ENCODE data around the gene IL1RAPL2.

IL1RAPL2 gene

GRCh38 chrX:105267167-105267566 is 701.2 kb downstream of the IL1RAPL2 start:
- DNase-seq (ENCODE audit: low read depth): no peak

DNA sequence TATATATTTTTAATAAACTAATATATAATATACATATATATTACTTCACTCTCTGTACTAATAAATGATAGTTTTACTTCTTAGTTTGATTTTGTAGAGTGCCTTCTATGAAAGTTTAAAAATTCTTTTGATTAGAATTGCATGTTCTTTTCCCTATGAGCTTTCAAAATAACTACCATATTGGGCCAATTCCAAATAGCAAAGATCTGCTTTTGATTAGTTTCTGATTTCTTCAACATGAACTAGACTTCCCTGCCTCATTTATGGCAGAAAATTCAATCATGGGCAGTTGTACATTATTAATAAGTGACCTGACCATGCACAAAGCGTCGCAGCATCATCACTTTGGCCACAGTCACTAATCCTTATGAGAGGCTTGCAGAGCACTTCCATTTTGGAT is 703.4 kb downstream of the IL1RAPL2 start:
- no peak for DNase-seq (ENCODE audit: low read depth)

- no peak for DNase-seq (ENCODE audit: low read depth)
Measured at GRCh38 chrX:105273326-105273725, 707.3 kb downstream of the IL1RAPL2 start.

GRCh38 chrX:105274091-105274490 is 708.1 kb downstream of the IL1RAPL2 start:
- no peak for DNase-seq (ENCODE audit: low read depth)

DNA sequence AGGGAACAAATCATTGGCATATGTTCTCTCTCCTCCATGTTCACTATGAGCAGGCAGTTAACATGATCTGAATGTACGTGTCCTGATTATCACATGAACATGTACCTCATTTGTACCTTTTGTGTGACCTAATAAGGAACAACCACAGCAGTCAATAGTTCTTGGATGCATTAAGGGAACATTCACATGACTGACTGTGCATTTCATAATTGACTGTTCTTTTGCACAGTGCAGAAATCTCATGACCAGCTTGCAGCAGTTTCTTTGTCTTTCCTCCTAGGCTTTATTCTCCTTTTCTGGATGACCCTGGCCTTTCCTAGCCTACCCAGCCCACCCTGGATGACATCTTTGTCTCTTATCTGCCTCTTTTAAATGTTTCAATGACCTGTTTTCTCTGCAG is 711.1 kb downstream of the IL1RAPL2 start:
- DNase-seq (ENCODE audit: low read depth): no peak

DNA sequence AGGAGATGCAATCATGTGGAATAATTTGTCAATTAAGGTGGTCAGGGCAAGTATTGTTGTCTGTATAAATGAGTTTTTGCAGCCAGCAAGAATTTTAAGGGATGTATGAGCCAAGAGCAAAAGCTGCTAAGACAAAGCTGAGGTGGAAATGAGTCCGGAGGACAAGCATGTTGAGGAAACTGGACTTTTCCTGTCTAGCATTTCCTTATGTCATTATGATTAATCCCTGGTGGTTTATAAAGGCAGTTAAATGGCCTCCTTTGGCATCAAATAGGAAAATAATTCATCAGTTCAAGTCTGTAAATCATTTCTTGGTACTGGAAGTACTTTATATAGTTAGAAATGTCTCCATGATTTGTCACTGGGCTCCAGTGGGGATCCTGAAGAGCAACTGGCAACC is 716.1 kb downstream of the IL1RAPL2 start:
- DNase-seq (ENCODE audit: low read depth): no peak

- no peak for DNase-seq (ENCODE audit: low read depth)
Measured at GRCh38 chrX:105297041-105297440, 731.0 kb downstream of the IL1RAPL2 start.

DNA sequence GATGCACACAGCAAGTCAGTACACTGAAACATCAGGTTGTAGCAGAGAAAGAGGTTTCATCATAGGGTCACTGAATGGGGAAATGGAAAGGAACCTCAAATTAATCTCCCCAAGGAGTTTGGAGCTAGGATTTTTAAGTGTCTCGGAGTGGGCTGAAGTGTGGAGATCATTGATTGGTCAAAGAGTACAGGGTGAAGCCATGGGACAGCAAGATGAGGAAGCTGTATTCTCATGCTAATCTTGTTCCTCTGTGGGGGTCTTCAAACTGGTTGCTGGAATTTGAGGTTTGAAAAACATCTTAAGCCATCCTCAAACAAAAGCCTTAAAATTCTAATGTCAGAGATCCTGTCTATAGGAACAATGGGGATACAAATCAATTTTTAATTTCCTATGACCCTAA is 733.3 kb downstream of the IL1RAPL2 start:
- DNase-seq (ENCODE audit: low read depth): no peak

DNA sequence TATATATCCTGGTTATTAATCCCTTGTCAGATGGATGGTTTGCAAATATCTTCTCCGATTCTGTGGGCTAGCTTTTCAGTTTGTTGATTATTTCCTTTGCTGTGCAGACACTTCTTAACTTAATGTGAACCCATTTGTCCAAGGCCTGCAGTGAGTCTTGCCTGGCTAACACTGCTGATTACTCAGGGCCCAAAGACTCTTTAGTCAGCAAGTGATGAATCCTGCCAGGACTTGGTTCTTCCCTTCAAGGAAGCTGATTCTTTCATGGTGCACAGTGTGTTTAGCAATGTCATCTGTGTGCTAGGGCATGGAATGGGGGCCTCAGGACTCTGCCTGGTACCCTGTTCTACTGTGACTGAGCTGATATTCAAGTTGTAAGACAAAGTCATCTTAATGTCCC is 736.2 kb downstream of the IL1RAPL2 start:
- no peak for DNase-seq (ENCODE audit: low read depth)

DNA sequence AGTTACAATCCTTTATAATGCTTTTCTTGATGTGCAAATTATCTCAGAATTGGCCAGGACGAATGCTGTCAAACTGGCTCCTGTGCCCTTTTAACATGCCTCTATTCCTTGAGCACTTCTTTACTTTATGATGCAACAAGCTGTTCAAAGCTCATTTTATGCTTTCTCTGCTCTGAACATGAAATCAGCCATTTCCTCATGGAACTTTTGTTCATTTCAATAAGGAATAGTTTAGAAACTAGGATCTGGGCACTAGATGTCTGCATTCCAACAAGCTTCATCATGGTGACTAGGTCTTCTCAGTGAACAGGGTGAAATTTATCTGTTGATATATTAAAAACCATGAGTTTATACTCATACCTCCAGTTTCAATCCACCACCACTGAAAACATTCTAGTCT is 741.8 kb downstream of the IL1RAPL2 start:
- no peak for DNase-seq (ENCODE audit: low read depth)

GRCh38 chrX:105313596-105313995 is 747.6 kb downstream of the IL1RAPL2 start:
- no peak for DNase-seq (ENCODE audit: low read depth)

DNA sequence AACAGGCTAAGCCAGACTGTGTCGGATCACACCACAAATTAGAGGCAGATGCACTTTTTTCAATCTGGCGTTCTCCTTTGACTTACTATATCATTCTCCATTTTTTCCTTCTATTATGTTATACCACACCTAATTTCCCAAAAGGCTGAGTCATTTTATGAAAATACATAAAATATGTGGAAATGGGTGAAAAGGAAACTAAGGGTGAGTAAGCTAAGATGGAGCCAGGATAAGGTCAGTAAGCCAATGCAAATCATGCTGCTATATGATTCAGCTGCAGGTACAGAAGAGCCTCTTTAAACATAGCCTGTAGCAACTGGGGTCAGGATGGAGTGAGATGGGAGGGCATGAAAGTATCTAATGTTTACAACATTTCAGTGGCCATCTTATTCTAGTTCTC is 748.5 kb downstream of the IL1RAPL2 start:
- DNase-seq (ENCODE audit: low read depth): no peak

DNA sequence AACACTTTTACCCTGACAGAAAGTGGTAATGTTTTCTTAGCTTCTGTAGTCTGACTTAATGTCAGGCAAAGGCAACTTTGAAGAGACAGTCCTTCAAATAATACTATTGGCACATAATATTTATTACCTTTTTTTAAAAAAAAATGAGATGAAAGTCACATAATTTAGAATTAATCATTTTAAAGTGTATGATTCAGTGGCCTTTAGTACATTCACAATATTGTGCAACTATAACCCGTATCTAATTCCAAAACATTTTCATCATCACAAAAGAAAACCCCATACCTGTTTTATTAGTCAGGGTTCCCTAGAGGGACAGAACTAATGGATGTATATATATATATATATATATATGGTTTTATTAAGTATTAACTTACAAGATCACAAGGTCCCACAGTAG is 749.2 kb downstream of the IL1RAPL2 start:
- no peak for DNase-seq (ENCODE audit: low read depth)

GRCh38 chrX:105317117-105317516 is 751.1 kb downstream of the IL1RAPL2 start:
- no peak for DNase-seq (ENCODE audit: low read depth)

GRCh38 chrX:105323928-105324327 is 757.9 kb downstream of the IL1RAPL2 start:
- DNase-seq (ENCODE audit: low read depth): no peak

GRCh38 chrX:105328773-105329172 is 762.8 kb downstream of the IL1RAPL2 start:
- no peak for DNase-seq (ENCODE audit: low read depth)

DNA sequence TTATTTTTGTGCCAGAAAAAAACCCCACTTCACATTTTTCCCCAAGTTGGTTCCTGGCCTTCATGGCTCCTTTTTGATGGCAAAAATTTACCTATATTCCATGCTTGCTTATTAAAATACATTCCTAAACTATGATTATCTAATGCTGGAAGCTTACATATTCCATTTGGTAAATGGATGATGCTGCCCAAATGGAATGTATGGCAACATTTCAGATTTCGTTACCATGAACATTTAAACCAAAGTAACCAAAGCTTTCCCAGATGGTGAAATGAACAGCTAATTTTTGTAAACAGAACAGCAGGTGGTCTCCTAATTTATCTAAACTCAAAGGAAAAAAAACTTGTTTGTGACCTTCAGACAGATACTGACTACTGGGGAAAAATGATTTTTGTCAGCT is 765.2 kb downstream of the IL1RAPL2 start:
- DNase-seq (ENCODE audit: low read depth): no peak

GRCh38 chrX:105347373-105347772 is 781.4 kb downstream of the IL1RAPL2 start:
- no peak for DNase-seq (ENCODE audit: low read depth)

GRCh38 chrX:105349476-105349875 is 783.5 kb downstream of the IL1RAPL2 start:
- no peak for DNase-seq (ENCODE audit: low read depth)

GRCh38 chrX:105375816-105376215 is 809.8 kb downstream of the IL1RAPL2 start:
- no peak for DNase-seq (ENCODE audit: low read depth)

DNA sequence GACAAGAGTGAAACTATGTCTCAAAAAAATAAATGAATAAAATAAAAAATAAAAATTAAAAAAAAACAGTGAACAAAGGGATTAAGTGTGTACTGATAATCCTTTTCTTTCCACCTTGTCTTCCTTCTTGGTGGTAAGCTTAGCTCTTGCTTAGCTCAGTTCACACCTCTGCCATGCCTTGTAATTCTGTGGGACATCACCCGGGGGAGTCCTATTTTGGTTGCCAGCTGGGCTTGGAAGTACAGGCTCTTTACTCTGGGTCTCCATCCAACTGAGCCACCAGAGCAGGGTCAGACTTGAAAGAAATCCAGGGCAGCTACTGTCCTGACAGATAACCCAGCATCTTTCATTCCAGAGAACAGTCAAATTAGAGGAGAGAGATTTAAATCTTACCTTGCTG is 858.7 kb downstream of the IL1RAPL2 start:
- DNase-seq (ENCODE audit: low read depth): no peak

DNA sequence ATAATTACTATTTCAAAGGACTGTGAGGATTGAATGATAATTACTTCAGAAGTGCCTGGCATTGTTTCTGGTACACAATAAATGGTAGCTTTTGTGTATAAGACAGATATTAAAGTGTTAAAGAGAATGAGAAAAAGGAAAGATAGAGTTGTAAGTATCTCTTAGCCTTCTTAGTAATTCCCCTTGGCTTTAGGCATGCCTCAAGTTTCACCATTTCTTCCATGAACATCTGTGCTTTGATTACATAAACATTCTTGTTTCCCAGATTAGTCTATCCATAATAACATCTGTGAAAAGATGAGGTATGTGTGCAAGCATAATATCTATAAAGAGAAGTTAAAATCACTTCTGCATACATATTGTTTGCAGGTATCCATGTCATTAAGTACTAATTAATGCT is 885.4 kb downstream of the IL1RAPL2 start:
- no peak for DNase-seq (ENCODE audit: low read depth)

DNA sequence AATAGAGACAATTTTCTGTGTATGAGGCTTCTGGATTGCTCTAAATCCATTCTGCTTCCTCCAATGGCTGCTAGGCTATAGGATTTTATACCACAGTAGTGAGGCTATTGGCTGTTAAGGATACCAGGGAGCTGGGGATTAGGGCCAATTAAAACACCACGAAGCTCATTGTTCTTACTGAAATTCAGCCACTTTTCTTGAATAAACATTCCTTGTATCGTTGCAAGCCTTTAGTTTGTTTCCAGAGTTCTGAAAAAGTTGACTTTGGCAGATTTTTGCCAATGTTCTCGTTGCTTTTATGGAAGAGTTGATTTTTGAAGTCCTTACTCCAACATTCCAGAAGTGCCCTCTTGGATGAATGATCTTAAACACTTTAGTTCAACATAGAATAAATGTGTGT is 892.8 kb downstream of the IL1RAPL2 start:
- no peak for DNase-seq (ENCODE audit: low read depth)

- DNase-seq (ENCODE audit: low read depth): no peak
Measured at GRCh38 chrX:105460376-105460775, 894.4 kb downstream of the IL1RAPL2 start.

GRCh38 chrX:105461016-105461415 is 895.0 kb downstream of the IL1RAPL2 start:
- DNase-seq (ENCODE audit: low read depth): no peak
